Esophagus muscularis mucosa (tissue), 3 donors: ENCODE measurements around the gene TEX54.

ENCODE experiments used
- CTCF ChIP-seq, 3 experiments: fragments of 200-600 bp in 2 of 3; fragments of 450-650 bp in 1 of 3; sonication (generic) in 2 of 3; IDR thresholded peaks; one replicate each; pipeline ENCODE4 v1.5.1; 2017 to 2019; ENCODE audit warnings: antibody characterized with exemption in 3 of 3, mild to moderate bottlenecking in 2 of 3, moderate library complexity in 1 of 3
- POLR2A ChIP-seq: fragments of 450-650 bp; IDR thresholded peaks from one replicate; pipeline ENCODE4 v1.6.1; 2017; ENCODE audit warnings: antibody characterized with exemption, moderate library complexity, mild to moderate bottlenecking, low read depth
- POLR2AphosphoS5 ChIP-seq, 2 donors: sonication (generic); formaldehyde crosslinking; IDR thresholded peaks; one replicate each; pipeline ENCODE4 v1.6.1; 2017; ENCODE audit warnings: antibody characterized with exemption in 2 of 2

- TF ChIP-seq CTCF (IDR thresholded peaks at IDR 0.05) (no peak), POLR2A (no peak), POLR2AphosphoS5 (IDR thresholded peaks at IDR 0.05) (no peak)
Observed at GRCh38 chr11:62842171-62842741, 9.6 kb upstream of the TEX54 start.
